GM18499 (cell line): ENCODE results near the gene FLYWCH1.

Experiments used
- ATAC-seq: cut with Tn5 transposase; IDR thresholded peaks from one replicate; pipeline ENCODE4 v1.9.1; 2021; ENCODE audit warnings: moderate number of reproducible peaks; ENCODE audit not compliant: insufficient read depth, unreplicated experiment

FLYWCH1 gene

DNA sequence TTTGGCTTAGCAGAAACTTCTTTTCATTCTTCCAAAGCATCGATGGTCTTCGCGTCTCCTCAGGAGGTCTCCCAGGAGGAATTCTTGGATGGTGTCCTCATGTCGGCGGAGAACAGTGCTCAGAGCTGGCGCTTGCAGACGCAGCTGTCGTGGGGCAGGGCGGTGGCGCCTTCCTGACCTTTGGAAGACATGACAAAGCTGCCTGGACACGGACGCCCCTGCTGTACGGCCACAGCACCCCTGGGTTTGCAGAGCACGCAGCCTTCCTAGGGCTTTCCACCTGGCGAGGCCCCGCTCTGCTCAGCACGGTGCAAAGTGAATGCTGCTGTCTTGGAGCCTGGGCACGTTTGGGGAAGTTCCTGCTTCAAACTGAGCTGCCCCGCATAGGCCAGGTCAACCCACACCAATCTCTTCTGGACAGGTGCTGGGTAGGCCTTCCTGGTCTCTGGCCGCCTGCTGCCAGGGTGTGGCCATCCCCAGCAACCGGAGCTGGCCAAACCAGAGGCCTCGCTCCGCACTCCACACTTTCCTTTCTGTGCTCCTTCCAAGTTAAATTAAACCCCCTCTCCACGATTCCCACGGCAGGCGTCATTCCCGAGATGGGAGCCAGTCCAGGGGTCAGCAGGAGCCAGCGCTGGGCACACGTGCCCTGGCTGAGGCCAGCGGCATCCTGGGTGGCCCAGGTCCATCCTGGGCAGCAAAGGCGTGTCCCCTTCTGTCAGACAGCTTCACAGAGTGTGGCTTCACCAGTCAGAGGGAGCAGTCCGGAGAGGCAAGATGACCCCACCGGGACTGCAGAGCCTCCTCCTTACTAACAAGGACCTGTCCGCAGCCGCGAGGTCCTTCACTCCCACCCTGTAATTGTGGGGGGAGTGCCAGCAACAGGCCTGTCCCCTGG lies 37.3 kb downstream of the FLYWCH1 start:
- ATAC-seq, result no peak

DNA sequence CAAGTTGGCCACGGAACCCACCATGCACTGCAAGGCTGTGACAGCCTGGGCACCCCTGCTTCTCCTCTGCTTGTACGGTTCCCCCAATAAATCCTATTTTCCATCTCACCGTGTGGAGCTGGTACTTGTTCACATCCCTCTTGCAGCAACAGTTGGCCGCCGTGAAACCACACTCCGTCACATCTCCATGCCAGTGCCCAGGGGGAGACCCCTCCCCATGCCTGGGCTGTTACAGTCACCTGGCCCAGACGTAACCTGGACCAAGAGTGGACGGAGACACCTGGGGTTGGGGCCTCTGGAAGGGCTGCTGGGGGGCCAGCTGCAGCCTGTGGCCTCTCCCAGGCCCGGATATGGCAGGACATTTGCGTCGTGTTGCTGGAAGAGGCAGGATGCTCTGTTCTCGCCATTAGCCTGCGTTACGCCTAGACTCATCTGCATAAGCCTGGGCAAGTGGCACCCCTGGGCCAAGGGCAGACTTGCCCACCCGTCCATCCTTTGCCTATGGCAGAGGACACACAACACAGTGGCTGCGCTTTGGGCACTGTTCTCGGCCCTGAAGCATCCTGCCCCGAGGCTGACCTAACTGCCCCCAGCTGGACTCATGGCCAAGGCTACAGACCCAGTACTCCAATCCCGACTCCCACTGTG lies 38.1 kb downstream of the FLYWCH1 start:
- ATAC-seq, result no peak

DNA sequence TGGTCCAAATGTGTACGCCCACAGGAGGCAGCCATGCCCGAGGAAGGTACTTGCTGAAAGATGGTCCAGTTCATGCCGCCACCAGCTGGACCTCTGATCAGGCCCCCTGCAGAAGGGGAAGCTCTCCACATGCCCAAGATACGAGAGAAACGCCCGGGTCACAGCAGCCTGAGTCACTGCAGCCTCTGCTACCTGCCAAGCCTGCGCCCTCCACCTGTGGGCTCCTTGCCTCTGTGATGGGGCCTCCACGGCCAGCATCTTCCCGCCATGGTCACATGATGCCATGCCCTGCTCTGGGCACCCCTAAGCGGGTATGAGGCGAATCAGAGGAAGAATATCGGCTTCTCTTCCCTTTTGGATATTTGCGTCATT lies 38.6 kb downstream of the FLYWCH1 start:
- ATAC-seq, result no peak

DNA sequence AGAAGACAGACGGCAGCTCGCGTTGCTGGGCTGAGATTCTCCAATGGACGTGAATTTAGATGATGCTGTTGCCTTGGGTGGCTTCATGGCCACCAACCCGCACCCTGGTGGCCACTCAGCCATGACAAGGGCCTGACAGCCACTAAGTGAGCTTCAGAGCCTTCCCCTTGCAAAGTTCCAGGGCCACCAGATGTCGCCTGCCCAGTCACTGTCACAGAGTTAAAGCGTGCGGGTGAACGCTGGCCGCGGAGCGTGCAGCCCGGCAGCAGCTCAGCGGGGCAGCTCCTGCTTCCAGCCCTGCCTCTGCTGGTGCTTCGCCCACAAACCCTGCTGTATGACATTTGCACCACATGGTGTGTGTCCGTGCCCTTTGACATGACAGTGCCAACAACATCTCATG lies 39.0 kb downstream of the FLYWCH1 start:
- no peak for ATAC-seq

DNA sequence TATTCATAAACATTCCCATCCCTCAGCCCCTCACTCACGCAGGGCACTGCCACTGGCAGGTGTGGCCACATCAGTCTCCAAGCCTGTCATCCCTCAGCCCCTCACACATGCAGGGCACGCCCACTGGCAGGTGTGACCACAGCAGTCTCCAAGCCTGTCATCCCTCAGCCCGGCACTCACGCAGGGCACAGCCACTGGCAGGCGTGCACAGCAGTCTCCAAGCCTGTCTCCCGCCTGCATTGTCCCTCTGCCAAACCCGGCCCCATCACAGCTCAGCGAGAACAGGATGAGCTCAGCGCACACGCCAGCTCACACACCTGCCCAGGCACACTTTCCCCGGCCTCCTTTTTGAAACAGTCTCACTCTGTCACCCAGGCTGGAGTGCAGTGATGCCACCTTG lies 40.9 kb downstream of the FLYWCH1 start:
- ATAC-seq, result no peak

DNA sequence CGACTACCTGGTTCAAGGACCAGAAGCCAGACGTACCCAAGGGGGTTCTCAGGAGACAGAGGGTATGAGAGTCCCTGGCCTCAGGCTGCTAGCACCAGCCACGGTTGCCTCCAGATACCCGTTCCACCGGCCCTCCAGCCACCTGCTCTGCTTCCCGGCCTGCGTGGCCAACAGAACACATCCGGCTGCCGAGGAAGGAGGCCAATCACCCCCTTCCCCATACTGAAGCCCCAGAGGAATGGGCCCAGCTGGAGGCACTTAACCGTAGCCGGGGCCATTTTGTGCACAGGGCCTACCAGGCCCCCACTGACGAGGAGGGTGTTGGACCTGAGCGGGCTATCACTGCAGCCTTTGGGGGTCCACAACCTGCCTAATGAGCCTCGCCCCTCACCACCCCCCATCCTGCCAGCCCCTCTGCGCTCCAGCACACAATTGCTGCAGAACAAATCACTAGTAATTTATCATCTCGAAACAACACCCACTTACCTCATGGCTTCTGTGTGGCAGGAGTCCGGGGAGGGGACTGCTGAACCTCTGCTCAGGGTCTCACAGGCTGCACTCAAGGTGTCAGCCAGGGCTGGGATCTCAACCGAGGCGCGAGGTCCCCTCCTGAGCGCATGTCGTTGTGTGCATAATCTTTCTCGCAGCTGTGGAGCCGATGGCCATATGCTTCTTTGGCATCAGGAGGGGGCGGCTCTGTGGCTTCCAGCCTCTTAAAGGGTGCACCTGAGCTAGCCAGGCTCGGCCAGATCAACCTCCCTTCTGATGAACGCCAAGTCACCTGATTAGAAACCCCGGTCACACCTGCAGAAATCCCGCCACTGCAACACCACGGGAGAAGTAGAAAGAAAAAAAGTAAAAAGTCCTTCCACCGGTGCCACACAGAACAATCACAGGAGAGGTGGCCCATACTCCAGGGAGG lies 42.2 kb downstream of the FLYWCH1 start:
- ATAC-seq, result no peak

DNA sequence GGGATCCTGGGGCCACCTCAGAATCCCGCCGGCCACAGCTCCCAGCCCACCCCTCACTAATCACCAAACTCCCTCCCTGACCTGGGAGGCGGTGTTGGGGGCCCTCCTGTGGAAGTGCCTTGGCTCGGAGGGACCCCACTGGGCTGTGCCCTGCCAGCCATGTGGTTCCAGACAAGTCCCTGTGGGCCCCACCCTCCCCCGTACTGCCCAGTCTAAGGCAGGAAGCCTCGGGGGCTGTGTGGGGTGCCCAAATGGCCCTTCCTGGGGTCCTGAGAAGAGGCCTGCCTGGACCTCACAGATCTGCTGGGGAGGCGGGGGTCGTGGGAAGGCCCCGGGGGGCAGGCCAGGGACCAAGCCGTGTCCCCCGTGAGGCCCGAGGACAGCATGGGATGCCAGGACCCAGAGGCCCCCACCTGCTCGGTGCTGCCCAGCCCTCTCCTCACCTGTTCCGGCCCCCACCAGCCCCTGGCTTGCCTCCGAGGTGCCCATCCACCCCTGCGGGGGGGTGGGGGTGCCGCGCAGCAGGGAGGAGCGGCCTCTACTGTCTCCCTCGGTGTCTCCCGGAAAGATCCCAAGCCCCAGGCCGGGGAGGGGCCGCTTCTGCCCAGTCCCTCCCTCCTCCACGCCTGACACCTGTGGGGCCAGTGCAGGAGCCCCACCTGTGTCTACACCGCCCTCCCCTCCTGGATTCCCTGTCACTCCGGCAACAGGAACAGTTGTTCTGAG lies 43.1 kb downstream of the FLYWCH1 start:
- no peak for ATAC-seq

DNA sequence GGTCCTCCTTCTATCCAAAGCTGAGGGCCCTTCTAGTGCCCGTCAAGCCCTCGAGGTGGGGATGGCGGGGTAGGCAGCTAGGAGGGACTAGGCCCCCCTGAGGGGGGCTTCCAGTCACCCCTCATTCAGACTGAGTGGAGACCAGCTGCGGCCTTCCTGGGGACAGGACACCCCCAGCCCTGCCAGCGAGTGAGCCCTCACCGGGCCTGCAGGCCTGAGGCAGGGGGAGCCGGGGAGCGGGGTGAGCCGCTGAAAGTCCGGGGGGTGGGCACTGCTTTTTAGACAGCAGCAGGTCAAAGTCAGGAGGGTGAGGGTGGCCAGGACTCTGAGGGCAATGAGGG lies 43.7 kb downstream of the FLYWCH1 start:
- no peak for ATAC-seq

DNA sequence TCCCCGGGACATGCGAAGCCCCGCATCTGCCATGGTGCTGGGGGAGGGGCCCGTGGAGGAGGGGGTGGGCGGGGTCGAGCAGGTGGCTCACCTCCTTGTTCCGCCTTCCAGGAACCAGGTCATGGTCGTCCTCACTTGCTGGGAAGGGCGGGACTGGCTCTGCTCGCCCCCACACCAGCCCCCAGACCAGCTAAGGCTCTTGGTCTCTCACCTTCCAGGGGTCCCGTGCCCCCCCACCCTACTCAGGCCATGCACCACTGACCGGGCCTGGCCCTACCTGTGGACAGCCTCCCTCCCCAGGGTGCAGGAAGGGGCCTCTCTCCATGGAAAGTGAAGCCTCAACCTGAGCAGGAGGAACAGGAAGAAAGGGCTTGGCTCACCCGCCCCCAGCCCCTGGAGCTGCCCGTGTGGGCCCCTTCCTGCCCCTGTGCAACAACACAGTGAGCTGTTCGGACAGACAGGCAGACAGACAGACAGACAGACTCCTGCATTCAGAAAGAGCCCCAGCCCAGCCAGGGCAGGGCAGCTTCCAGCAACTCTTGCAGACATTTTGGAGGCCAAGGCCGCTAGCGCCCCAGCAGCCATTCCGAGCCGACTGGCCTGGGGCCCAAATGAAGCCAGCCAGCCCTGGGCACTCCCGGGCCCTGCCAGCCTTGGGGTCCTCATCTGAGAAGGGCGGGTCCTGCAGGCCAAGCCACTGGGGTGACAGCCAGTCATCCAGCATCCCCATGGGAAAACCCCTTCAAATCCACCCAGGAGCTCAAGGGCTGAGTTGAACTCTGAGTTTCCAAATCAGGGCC lies 44.2 kb downstream of the FLYWCH1 start:
- ATAC-seq, result no peak

DNA sequence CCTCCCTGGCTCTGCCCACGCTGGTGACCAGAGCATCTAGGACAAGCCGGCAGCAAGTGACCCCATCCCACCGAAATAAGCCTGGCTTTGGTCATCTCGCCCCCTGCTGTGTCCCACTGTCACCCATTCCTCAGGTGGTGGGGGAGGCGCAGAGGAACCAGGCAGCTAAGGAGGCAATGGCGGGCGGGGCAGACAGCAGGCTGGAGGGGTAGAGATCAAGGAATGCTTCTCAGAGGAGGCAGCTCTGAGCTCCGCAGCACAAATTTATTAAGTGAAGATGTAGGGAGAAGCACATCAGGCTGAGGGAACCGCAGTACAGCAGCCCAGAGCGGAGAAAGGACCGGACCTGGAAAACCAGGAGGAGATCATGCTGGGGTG lies 44.8 kb downstream of the FLYWCH1 start:
- ATAC-seq, result no peak

DNA sequence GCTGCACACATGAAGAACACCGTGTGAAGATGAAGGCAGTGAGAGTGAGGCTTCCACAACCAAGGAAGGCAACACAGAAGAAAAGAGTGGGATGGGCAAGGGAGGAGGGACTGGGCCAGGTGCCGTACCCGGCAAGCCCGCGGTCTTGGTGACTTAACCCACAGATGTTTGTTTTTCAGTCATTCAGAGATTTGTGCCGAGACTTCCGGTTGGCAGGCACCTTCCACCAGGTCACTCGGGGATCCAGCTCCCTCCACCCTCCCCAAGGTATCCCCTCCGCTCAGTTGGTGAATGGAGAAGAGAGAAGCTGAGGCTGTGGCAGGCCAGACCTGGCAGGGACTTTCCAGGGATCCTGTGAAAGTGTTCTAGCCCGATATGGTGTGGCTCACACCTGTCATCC lies 47.5 kb downstream of the FLYWCH1 start:
- no peak for ATAC-seq

DNA sequence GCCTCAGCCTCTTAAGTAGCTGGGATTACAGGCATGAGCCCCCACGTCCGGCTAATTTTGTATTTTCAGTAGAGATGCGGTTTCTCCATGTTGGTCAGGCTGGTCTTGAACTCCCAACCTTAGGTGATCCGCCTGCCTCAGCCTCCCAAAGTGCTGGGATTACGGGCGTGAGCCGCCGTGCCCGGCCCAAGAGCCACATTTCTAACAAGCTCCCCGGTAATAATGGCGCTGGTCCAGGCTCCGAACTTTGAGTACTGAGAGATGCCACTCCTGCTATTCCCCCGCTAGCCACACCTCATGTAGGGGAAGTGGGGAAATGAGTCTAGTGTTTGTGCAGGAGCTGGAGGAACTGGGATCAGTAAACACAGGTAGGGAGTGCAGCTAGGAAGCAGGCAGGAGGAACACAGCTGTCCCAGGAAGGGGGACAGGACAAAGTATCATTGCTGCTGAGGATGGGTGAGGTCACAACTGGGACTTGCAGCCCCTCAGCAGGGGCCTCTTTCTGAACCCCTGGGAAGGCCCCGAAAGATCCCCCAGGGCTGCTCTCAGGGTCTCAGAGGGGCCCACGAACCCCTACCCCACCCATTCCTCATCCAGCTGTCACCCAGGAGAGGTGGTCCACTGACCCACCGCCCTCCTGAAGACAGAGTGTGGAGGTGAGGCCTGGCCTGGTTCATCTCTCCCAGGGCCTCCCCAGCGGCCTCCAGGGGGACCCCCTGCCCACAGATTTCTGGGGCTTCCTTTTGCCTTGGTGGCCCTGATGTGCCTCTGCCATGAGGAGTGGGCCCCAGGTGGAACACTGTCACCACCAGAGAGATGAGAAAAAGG lies 48.7 kb downstream of the FLYWCH1 start:
- ATAC-seq, result no peak

DNA sequence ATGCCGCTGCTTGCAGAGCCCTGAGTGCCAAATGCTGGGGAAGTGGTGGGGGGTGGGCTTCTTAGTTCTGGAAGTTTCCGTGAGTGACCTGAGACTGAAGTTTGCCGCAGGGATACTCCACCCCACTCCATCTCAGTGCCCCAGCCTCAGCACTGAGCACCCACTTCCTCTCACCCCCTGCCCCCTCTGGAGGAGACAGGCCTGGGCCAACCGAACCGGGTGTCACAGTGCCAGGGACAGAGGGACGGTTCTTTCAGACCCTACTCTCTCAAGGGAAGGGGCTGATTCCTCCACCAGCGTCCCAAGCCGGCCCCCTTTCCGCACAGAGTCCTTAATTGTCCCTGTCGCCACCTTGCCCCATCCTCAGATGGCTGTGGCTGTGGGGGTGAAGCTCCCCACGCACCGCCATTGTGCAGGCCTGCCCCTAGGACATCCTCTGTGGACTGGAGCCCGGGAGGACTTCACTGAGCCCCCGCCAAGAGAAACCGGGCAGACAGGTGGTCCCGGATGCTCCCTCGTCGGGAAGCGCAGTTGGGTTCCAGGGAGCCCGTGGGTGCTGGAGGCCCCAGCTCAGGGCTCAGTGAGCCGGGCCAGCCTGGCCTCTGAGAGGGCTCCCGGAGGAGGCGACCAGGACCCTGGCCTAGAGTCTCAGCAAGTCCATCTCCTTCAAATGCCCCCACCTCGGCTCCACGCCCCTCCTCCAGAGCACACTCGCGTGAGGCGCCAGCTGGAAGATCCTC lies 50.8 kb downstream of the FLYWCH1 start:
- ATAC-seq, result no peak

DNA sequence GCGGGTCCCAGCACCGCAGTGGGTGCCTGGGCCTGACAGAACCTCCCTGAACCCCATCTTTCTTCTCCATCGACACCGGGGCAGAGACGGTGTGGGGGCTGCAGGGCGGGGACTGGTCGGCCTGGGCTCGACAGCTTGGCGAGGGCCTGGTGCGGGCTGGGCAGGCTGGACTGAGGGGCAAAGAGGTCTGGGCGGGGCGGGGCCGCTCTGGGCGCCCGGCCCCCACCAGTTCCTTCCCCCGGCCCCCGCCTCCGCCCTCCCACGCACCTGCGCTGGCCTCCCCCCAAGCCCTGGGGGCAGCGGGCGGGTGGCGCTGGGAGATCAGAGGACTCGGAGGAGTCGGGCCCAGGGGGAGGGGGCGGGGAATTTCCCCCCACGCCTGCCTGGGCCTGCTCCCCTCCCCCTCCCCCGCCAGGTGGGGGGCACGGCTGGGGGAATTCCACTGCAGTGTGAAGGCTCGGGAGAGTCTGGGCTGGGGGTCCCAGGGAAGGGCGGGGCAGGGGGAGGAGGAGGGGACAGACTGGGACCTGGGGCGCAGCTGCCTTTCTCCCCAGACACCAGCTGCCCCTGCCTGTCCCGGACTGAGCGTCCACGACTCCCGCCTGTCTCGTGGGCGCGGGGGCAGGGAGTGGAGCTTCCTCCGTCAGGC lies 51.5 kb downstream of the FLYWCH1 start:
- no peak for ATAC-seq

DNA sequence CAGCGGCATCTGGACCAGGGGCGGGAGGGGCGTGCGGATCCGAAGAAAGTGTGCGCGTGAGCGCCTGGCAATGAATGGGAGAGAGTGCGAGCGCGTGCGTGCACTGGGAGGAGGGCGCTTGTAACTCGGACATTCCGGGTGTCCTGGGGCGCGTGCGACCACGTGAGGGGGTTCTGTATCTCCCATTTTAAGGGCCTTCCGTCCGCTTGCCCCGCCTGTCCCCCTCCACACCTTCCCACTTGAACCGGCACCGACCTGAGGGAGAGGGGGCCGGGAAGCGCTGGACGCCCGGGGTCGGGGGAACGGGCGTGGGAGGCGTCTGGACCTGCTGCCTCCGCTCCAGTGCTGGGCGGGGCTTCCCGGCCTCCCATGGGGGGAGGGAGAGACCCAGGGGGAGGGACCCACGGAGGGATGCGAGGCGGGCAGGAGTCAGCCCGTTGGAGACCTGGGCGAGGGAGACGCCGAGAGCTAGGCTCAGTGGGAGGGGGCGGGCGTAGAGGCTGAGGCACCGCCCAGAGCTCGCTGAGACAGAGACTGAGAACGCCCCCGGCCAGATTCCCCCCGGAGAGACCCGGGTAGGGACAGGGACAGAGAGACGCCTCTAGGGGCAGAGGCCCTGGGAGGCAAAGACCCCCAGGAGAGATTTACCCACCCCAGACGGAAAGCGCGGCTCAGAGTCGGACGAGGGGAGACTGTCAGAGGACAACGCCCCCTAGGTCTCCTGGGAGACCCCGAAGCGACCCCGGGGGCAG lies 52.2 kb downstream of the FLYWCH1 start, which contains the start of gene KREMEN2:
KREMEN2 (plus strand) TSS at position 553 of the 752 bp plus-strand sequence. CDS start 246 bp downstream, outside the sequence.
- ATAC-seq, result no peak

DNA sequence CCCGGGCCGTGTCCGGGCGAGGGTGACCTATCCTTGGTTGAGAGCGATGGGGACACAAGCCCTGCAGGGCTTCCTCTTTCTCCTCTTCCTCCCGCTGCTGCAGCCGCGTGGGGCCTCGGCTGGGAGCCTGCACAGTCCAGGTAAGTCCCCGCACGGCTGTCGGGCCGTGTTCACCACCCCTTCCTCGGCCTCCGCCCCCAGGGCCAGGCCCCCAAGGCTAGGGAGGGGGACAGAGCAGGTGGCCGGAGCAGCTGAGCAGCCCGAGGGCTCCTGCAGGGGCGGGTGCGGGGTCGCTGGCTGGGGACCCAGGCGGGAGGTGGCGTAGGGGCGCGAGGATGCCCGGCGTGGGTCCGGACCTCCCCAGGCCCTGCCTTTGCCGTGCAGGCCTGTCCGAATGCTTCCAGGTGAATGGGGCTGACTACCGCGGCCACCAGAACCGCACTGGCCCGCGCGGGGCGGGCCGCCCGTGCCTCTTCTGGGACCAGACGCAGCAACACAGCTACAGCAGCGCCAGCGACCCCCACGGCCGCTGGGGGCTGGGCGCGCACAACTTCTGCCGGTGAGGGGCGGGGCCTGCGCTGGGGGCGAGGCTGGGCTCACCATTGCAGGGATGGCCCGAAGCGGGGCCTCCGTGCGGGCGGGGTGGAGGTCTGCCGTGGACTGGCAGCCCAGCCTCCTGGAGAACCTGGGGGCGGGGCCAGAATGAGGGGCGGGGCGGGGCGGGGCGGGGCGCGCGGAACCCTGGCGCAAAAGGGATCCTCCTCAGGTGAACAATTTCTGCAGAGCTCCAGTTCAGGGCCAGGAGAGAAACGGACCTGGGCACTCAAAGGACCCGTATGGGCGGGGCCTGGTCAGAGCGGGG lies 53.0 kb downstream of the FLYWCH1 start:
- no peak for ATAC-seq
